ENCODE data around the gene PCSK4. TPM values are rescaled to one million over a fixed set of nuclear protein-coding genes. Genes with fewer than 3 reads are reported as not detected.

PCSK4 gene
- total RNA-seq, 1 experiment from 2014 or later, result 9.1 TPM

DNA sequence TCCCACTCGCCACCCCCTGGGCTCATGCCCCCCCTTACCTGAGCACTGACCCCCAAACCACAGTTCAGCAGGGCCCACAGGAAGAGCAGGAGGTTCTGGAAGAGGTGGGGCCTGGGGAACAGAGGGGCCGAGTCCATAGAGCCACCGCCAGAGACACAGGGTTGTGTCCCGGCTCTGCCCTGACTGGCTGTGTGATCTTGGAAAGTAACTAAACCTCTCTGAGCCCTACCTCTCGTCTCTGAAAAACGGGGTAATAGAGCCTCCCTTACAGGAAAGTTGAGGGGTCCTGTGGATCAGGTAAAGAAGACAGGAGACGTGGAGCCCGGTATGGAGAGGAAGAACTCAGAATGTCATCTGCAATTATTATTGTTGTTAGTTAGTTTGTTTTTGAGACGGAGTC, 20.7 kb upstream of the PCSK4 start:
- Histone ChIP-seq H3K27me3 (ENCODE audit: insufficient read depth, low read length) (no peaks in the 10 kb centered on the region), H2BK120ac (ENCODE audit: low read depth, low read length, poor library complexity, severe bottlenecking) (no peak overlapping the region), H2BK15ac (ENCODE audit: low read depth, low read length) (no peak overlapping the region), H2BK12ac (ENCODE audit: insufficient read length, low read depth, low read length) (no peak overlapping the region), H2BK20ac (ENCODE audit: low read depth, low read length, poor library complexity, severe bottlenecking) (no peak overlapping the region), H3K23ac (ENCODE audit: insufficient read length, low read depth, low read length) (no peak overlapping the region), H2BK5ac (ENCODE audit: insufficient read length, low read length) (no peak overlapping the region), H3K4ac (ENCODE audit: low read depth, low read length) (no peak overlapping the region), H3K56ac (ENCODE audit: insufficient read length, low read depth, low read length) (no peak overlapping the region), H2AK5ac (ENCODE audit: insufficient read length, low read length) (no peak overlapping the region), H3K23me2 (ENCODE audit: insufficient read length, low read depth, low read length, poor library complexity, severe bottlenecking) (peaks cover 4% of the 10 kb centered on the region), H4K8ac (replicated peaks; ENCODE audit: insufficient read length, low read depth, low read length) (no peak overlapping the region), H3K79me2 (ENCODE audit: insufficient read depth, low read length) (no peaks in the 10 kb centered on the region), H3K18ac (ENCODE audit: insufficient read length, low read depth, low read length) (no peak overlapping the region), H4K91ac (ENCODE audit: insufficient read length, low read depth, low read length) (no peak overlapping the region), H3K27ac (ENCODE audit: insufficient read length, low read depth, low read length) (no peak overlapping the region), H4K5ac (ENCODE audit: insufficient read length, low read depth, low read length) (no peak overlapping the region), H3T11ph (ENCODE audit: low read length) (no peak overlapping the region), H3K9me3 (ENCODE audit: control insufficient read depth, low read depth, low read length) (no peaks in the 10 kb centered on the region), H3K14ac (ENCODE audit: insufficient read depth, low read length) (no peak overlapping the region), H4K20me1 (ENCODE audit: control insufficient read depth, insufficient read depth, insufficient read length) (no peaks in the 10 kb centered on the region), H3K79me1 (ENCODE audit: insufficient read depth, low read depth, low read length, poor library complexity, severe bottlenecking) (no peaks in the 10 kb centered on the region), H3K4me2 (ENCODE audit: insufficient read depth, insufficient read length, low read length) (no peak overlapping the region), H3K9ac (ENCODE audit: extremely low read depth, insufficient read length, low read length) (no peak overlapping the region), H3K4me1 (ENCODE audit: insufficient read depth, low read length) (no peaks in the 10 kb centered on the region), H2AFZ (ENCODE audit: low read length) (no peak overlapping the region)
- no peak for DNase-seq
- Mint-ChIP-seq H3K36me3 (ENCODE audit: insufficient read depth in 1 of 3, low read depth in 3 of 3) (no peaks in the 10 kb centered on the region), H3K27ac (no peak overlapping the region), H3K9me3 (peaks cover 0 to 4% of the 10 kb centered on the region in 2 experiments; a peak in 1 of 5 replicates), H3K27me3 (ENCODE audit: low read depth) (peaks cover 64% of the 10 kb centered on the region), H3K4me1 (peaks cover 13 to 17% of the 10 kb centered on the region in 2 experiments), H3K4me3 (no peak overlapping the region; a peak in 1 of 5 replicates)
- TF ChIP-seq, protein P1, sequence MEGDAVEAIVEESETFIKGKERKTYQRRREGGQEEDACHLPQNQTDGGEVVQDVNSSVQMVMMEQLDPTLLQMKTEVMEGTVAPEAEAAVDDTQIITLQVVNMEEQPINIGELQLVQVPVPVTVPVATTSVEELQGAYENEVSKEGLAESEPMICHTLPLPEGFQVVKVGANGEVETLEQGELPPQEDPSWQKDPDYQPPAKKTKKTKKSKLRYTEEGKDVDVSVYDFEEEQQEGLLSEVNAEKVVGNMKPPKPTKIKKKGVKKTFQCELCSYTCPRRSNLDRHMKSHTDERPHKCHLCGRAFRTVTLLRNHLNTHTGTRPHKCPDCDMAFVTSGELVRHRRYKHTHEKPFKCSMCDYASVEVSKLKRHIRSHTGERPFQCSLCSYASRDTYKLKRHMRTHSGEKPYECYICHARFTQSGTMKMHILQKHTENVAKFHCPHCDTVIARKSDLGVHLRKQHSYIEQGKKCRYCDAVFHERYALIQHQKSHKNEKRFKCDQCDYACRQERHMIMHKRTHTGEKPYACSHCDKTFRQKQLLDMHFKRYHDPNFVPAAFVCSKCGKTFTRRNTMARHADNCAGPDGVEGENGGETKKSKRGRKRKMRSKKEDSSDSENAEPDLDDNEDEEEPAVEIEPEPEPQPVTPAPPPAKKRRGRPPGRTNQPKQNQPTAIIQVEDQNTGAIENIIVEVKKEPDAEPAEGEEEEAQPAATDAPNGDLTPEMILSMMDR (conservative IDR thresholded peaks at IDR 0.05), result no peak
- no CpG with 5 or more reads among the region's 9 CpGs for WGBS (ENCODE audit: extremely low coverage, insufficient read length, low lambda C conversion rate)
